H9 (cell line): ENCODE results near the gene LAMP5. TPM values are rescaled to one million over a fixed set of nuclear protein-coding genes. Genes with fewer than 3 reads are reported as not detected.

ENCODE experiments used
- DNase-seq: peaks from one replicate; pipeline ENCODE4 v3.0.0-alpha.2; 2017
- H2AFZ ChIP-seq: one replicate; pipeline ENCODE4 v1.6.1; 2013; ENCODE audit warnings: mild to moderate bottlenecking, low read length, control low read depth, moderate library complexity
- H2AK5ac ChIP-seq: 2 replicates; pipeline ENCODE4 v1.6.1; 2013; ENCODE audit warnings: low read length, control low read depth, mixed read lengths; ENCODE audit not compliant: insufficient read length
- H2BK120ac ChIP-seq: one replicate; pipeline ENCODE4 v1.6.1; 2013; ENCODE audit warnings: low read depth, mild to moderate bottlenecking, low read length, control low read depth, inconsistent platforms; ENCODE audit not compliant: poor library complexity, severe bottlenecking
- H2BK12ac ChIP-seq: 2 replicates; pipeline ENCODE4 v1.6.1; 2013; ENCODE audit warnings: low read length, control low read depth, mixed read lengths, low read depth; ENCODE audit not compliant: insufficient read length
- H2BK15ac ChIP-seq: 2 replicates; pipeline ENCODE4 v1.6.1; 2013; ENCODE audit warnings: low read depth, low read length, control low read depth
- H2BK20ac ChIP-seq: one replicate; pipeline ENCODE4 v1.6.1; 2013; ENCODE audit warnings: low read depth, mild to moderate bottlenecking, low read length, control low read depth, inconsistent platforms; ENCODE audit not compliant: poor library complexity, severe bottlenecking
- H2BK5ac ChIP-seq: 2 replicates; pipeline ENCODE4 v1.6.1; 2013; ENCODE audit warnings: low read length, control low read depth, mixed read lengths; ENCODE audit not compliant: insufficient read length
- H3K14ac ChIP-seq: 2 replicates; pipeline ENCODE4 v1.6.1; 2013; ENCODE audit warnings: low read length, control low read depth; ENCODE audit not compliant: insufficient read depth
- H3K18ac ChIP-seq: 2 replicates; pipeline ENCODE4 v1.6.1; 2013; ENCODE audit warnings: low read depth, mild to moderate bottlenecking, mixed read lengths, low read length, control low read depth; ENCODE audit not compliant: insufficient read length
- H3K23ac ChIP-seq: 2 replicates; pipeline ENCODE4 v1.6.1; 2013; ENCODE audit warnings: low read length, control low read depth, mixed read lengths, low read depth; ENCODE audit not compliant: insufficient read length
- H3K23me2 ChIP-seq: 2 replicates; pipeline ENCODE4 v1.6.1; 2013; ENCODE audit warnings: low read depth, mild to moderate bottlenecking, mixed read lengths, low read length, control low read depth; ENCODE audit not compliant: insufficient read length, poor library complexity, severe bottlenecking
- H3K27ac ChIP-seq: 2 replicates; pipeline ENCODE4 v1.5.1; 2013; ENCODE audit warnings: low read length, control low read depth, mixed read lengths, low read depth; ENCODE audit not compliant: insufficient read length
- H3K27me3 ChIP-seq: 2 replicates; pipeline ENCODE4 v1.6.1; 2013; ENCODE audit warnings: low read length, control low read depth, inconsistent platforms; ENCODE audit not compliant: insufficient read depth
- H3K4ac ChIP-seq: 2 replicates; pipeline ENCODE4 v1.6.1; 2013; ENCODE audit warnings: low read depth, mild to moderate bottlenecking, control low read depth, inconsistent platforms, low read length, moderate library complexity
- H3K4me1 ChIP-seq: 2 replicates; pipeline ENCODE4 v1.6.1; 2013; ENCODE audit warnings: low read length, control low read depth, inconsistent platforms; ENCODE audit not compliant: insufficient read depth
- H3K4me2 ChIP-seq: 2 replicates; pipeline ENCODE4 v1.6.1; 2013; ENCODE audit warnings: low read length, control low read depth, mixed read lengths; ENCODE audit not compliant: insufficient read length, insufficient read depth
- H3K56ac ChIP-seq: 2 replicates; pipeline ENCODE4 v1.6.1; 2013; ENCODE audit warnings: low read depth, mild to moderate bottlenecking, mixed read lengths, low read length, control low read depth; ENCODE audit not compliant: insufficient read length
- H3K79me1 ChIP-seq: 2 replicates; pipeline ENCODE4 v1.6.1; 2013; ENCODE audit warnings: low read depth, mild to moderate bottlenecking, moderate library complexity, low read length, control low read depth, inconsistent platforms; ENCODE audit not compliant: insufficient read depth, poor library complexity, severe bottlenecking
- H3K79me2 ChIP-seq: 2 replicates; pipeline ENCODE4 v1.6.1; 2013; ENCODE audit warnings: low read length, control low read depth, inconsistent platforms; ENCODE audit not compliant: insufficient read depth
- H3K9ac ChIP-seq: 2 replicates; pipeline ENCODE4 v1.6.1; 2013; ENCODE audit warnings: low read length, control low read depth, mixed read lengths; ENCODE audit not compliant: insufficient read length; ENCODE audit errors: extremely low read depth
- H3K9me3 ChIP-seq: one replicate; pipeline ENCODE4 v1.6.1; 2013; ENCODE audit warnings: low read depth, low read length, inconsistent platforms; ENCODE audit not compliant: control insufficient read depth
- H3T11ph ChIP-seq: one replicate; pipeline ENCODE4 v1.6.1; 2013; ENCODE audit warnings: mild to moderate bottlenecking, low read length, control low read depth, inconsistent platforms
- H4K20me1 ChIP-seq: one replicate; pipeline ENCODE4 v1.6.1; 2013; ENCODE audit not compliant: control insufficient read depth, insufficient read length, insufficient read depth
- H4K5ac ChIP-seq: 2 replicates; pipeline ENCODE4 v1.6.1; 2013; ENCODE audit warnings: low read depth, mild to moderate bottlenecking, mixed read lengths, low read length, control low read depth; ENCODE audit not compliant: insufficient read length
- H4K8ac ChIP-seq: replicated peaks from 2 replicates; pipeline ENCODE4 v1.6.1; 2013; ENCODE audit warnings: low read length, control low read depth, mixed read lengths, low read depth; ENCODE audit not compliant: insufficient read length
- H4K91ac ChIP-seq: 2 replicates; pipeline ENCODE4 v1.6.1; 2013; ENCODE audit warnings: low read depth, mild to moderate bottlenecking, moderate library complexity, mixed read lengths, low read length, control low read depth; ENCODE audit not compliant: insufficient read length
- H3K27ac Mint-ChIP-seq, 3 experiments: 2 replicates in 2 of 3; 3 replicates in 1 of 3; pipeline ENCODE4 v1.8.0; 2020 to 2021; ENCODE audit warnings: mixed read lengths in 3 of 3, mild to moderate bottlenecking in 1 of 3, moderate library complexity in 1 of 3
- H3K27me3 Mint-ChIP-seq: 2 replicates; pipeline ENCODE4 v1.8.0; 2021; ENCODE audit warnings: low read depth, mild to moderate bottlenecking, moderate library complexity, mixed read lengths
- H3K36me3 Mint-ChIP-seq, 3 experiments: 2 replicates in 2 of 3; 3 replicates in 1 of 3; pipeline ENCODE4 v1.8.0; 2020 to 2021; ENCODE audit warnings: low read depth in 3 of 3, mixed read lengths in 3 of 3; ENCODE audit not compliant: insufficient read depth in 1 of 3
- H3K4me1 Mint-ChIP-seq, 2 experiments: 2 replicates each; pipeline ENCODE4 v1.8.0; 2020; ENCODE audit warnings: mixed read lengths in 2 of 2
- H3K4me3 Mint-ChIP-seq, 2 experiments: 2 replicates in 1 of 2; 3 replicates in 1 of 2; pipeline ENCODE4 v1.8.0; 2020 to 2021; ENCODE audit warnings: mild to moderate bottlenecking in 2 of 2, mixed read lengths in 2 of 2, moderate library complexity in 1 of 2
- H3K9me3 Mint-ChIP-seq, 2 experiments: 2 replicates in 1 of 2; 3 replicates in 1 of 2; pipeline ENCODE4 v1.8.0; 2020; ENCODE audit warnings: mild to moderate bottlenecking in 2 of 2, mixed read lengths in 2 of 2, moderate library complexity in 1 of 2
- WGBS: extraction: QIAGEN DNeasy Blood & Tissue Kit; methylation state at CpG from one replicate; pipeline ENCODE4 v1.1.7; 2013; ENCODE audit warnings: missing lambda C conversion rate, low lambda C conversion rate, mixed read lengths; ENCODE audit not compliant: insufficient read length; ENCODE audit errors: extremely low coverage; 5-methylcytosine and 5-hydroxymethylcytosine counted together
- total RNA-seq: library from RNA; stranded (reverse); gene quantifications from 2 replicates; pipeline ENCODE4 v1.2.1, GENCODE V29; 2021
- TF ChIP-seq, protein P1 (sequence below): fragments of 200-600 bp; sonication (generic); conservative IDR thresholded peaks from 3 replicates; pipeline ENCODE4 v1.8.0; 2021; ENCODE audit warnings: antibody characterized with exemption, mild to moderate bottlenecking

Gene LAMP5
- total RNA-seq, 1 experiment from 2014 or later: 0.35 TPM

DNA sequence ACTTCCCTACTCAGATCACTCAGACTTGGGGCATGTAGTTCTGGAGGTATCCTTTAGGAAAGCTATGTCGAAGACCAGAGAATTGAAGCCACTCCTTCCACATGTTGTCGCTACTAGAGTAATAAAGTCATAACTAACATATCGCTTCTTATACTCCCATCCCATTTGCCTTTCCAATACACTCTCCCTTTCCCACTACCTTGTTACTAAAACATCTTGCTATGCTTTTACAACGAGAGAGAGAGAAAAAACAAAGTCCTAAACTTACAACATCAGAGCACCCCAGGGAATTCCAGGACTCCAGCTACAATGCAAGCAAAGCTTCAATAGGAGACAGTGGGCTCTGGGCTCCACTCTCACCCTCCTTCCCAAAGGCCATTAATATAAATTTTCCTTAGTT lies 5.1 kb upstream of the LAMP5 start:
- Histone ChIP-seq H2BK15ac (no peak overlapping the region), H3K9me3 (no peaks in the 10 kb centered on the region), H3K9ac (no peak overlapping the region), H2AK5ac (no peak overlapping the region), H3K79me1 (no peaks in the 10 kb centered on the region), H4K8ac (no peak overlapping the region), H2AFZ (no peak overlapping the region), H2BK120ac (no peak overlapping the region), H3K18ac (no peak overlapping the region), H3K23me2 (peaks cover 7% of the 10 kb centered on the region), H2BK12ac (no peak overlapping the region), H3K27ac (no peak overlapping the region), H4K5ac (no peak overlapping the region), H4K20me1 (no peaks in the 10 kb centered on the region), H4K91ac (no peak overlapping the region), H3K4me2 (peak overlapping the region; percentile 36), H3K56ac (no peak overlapping the region), H3T11ph (no peak overlapping the region), H2BK20ac (no peak overlapping the region), H2BK5ac (no peak overlapping the region), H3K79me2 (no peaks in the 10 kb centered on the region), H3K27me3 (peaks cover 52% of the 10 kb centered on the region; the same call in 1 of the 2 replicates), H3K23ac (no peak overlapping the region), H3K4ac (no peak overlapping the region), H3K4me1 (no peaks in the 10 kb centered on the region; the same call in 1 of the 2 replicates), H3K14ac (no peak overlapping the region)
- H3K9me3 Mint-ChIP-seq: peaks cover 1 to 4% of the 10 kb centered on the region in 2 experiments; a peak in 1 of 5 replicates
- peaks cover 98% of the 10 kb centered on the region for H3K27me3 Mint-ChIP-seq
- peaks cover 21 to 22% of the 10 kb centered on the region in 2 experiments for H3K4me1 Mint-ChIP-seq
- H3K36me3 Mint-ChIP-seq: no peaks in the 10 kb centered on the region
- H3K27ac Mint-ChIP-seq: no peak overlapping the region; a peak in 1 of 7 replicates
- H3K4me3 Mint-ChIP-seq: peak overlapping the region in 1 of 2 experiments; percentile 68; a peak in 4 of 5 replicates
- WGBS: 100% methylated on average over 1 of the region's 4 CpGs
- TF ChIP-seq, protein P1, sequence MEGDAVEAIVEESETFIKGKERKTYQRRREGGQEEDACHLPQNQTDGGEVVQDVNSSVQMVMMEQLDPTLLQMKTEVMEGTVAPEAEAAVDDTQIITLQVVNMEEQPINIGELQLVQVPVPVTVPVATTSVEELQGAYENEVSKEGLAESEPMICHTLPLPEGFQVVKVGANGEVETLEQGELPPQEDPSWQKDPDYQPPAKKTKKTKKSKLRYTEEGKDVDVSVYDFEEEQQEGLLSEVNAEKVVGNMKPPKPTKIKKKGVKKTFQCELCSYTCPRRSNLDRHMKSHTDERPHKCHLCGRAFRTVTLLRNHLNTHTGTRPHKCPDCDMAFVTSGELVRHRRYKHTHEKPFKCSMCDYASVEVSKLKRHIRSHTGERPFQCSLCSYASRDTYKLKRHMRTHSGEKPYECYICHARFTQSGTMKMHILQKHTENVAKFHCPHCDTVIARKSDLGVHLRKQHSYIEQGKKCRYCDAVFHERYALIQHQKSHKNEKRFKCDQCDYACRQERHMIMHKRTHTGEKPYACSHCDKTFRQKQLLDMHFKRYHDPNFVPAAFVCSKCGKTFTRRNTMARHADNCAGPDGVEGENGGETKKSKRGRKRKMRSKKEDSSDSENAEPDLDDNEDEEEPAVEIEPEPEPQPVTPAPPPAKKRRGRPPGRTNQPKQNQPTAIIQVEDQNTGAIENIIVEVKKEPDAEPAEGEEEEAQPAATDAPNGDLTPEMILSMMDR: no peak
- no peak for DNase-seq
